22Rv1 (cell line): ENCODE data around the gene PDE4B.

Source experiments
- ZFX ChIP-seq: fragments of 450-650 bp; IDR thresholded peaks from 2 replicates; pipeline ENCODE4 v1.6.1; 2017; ENCODE audit warnings: antibody characterized with exemption, borderline replicate concordance
- TF ChIP-seq, protein P1 (sequence below): fragments of 450-650 bp; IDR thresholded peaks from 2 replicates; pipeline ENCODE4 v1.5.1; 2017; ENCODE audit warnings: mild to moderate bottlenecking

DNA sequence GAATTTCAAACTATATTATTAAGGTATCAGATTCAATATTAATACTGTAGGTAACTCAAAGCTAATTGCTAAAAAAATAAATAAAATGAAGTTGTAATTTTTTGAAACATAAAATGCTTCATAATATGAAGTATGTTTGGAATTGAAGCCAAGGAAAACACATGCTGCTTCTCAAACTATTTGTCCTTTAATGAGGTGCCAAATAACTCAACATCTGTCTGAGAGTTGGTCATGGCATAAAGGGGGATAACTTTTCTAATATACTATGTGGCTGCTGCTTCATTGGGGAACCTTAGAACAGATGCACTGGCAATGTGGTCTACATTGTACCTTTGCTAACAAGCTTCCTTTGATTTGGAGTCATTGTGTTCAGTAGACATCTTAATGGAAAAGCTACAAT is 96.7 kb downstream of the PDE4B start:
- no peak for TF ChIP-seq ZFX
- TF ChIP-seq, protein P1, sequence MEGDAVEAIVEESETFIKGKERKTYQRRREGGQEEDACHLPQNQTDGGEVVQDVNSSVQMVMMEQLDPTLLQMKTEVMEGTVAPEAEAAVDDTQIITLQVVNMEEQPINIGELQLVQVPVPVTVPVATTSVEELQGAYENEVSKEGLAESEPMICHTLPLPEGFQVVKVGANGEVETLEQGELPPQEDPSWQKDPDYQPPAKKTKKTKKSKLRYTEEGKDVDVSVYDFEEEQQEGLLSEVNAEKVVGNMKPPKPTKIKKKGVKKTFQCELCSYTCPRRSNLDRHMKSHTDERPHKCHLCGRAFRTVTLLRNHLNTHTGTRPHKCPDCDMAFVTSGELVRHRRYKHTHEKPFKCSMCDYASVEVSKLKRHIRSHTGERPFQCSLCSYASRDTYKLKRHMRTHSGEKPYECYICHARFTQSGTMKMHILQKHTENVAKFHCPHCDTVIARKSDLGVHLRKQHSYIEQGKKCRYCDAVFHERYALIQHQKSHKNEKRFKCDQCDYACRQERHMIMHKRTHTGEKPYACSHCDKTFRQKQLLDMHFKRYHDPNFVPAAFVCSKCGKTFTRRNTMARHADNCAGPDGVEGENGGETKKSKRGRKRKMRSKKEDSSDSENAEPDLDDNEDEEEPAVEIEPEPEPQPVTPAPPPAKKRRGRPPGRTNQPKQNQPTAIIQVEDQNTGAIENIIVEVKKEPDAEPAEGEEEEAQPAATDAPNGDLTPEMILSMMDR: no peak
